IMR-90 (cell line): ENCODE measurements around the gene FOSB. TPM values are rescaled to one million over a fixed set of nuclear protein-coding genes. Genes with fewer than 3 reads are reported as not detected.

Experiments used
- ATAC-seq: fragments of 200-7000 bp; cut with Tn5 transposase; 2 replicates; pipeline ENCODE4 v1.9.1; 2020; ENCODE audit warnings: low read depth, mild to moderate bottlenecking, moderate library complexity
- BruUV-seq: library from RNA; stranded (reverse); fragments of 400-500 nt; replicated peaks from 2 replicates; lab custom pipeline; 2021; lab: Mats Ljungman, UMichigan
- CTCF ChIA-PET: fragments of 300-600 bp; formaldehyde crosslinking; extraction: SDS; loops from one replicate; lab custom pipeline; 2021; ENCODE audit warnings: antibody characterized with exemption; lab: Yijun Ruan, JAX
- POLR2A ChIA-PET: fragments of 300-600 bp; sonication (Branson Sonifier 250); formaldehyde crosslinking; loops from one replicate; lab custom pipeline; 2022; ENCODE audit warnings: antibody characterized with exemption; ENCODE audit not compliant: unreplicated experiment; lab: Charles Lee
- DNase-seq: peaks from one replicate; pipeline ENCODE4 v3.0.0; 2013
- H2AFZ ChIP-seq: replicated peaks from 2 replicates; pipeline ENCODE3; 2013; ENCODE audit warnings: low read length, mild to moderate bottlenecking; ENCODE audit not compliant: poor library complexity
- H2AK5ac ChIP-seq: 2 replicates; pipeline ENCODE4 v1.6.1; 2013; ENCODE audit warnings: low read depth, low read length, inconsistent platforms
- H2AK9ac ChIP-seq: replicated peaks from 2 replicates; pipeline ENCODE3; 2013; ENCODE audit warnings: mild to moderate bottlenecking, low read depth, low read length, moderate library complexity; ENCODE audit not compliant: poor library complexity
- H2BK120ac ChIP-seq: 2 replicates; pipeline ENCODE4 v1.6.1; 2013; ENCODE audit warnings: low read depth, low read length, inconsistent platforms
- H2BK15ac ChIP-seq: 3 replicates; pipeline ENCODE4 v1.6.1; 2013; ENCODE audit warnings: low read depth, low read length, inconsistent platforms
- H2BK20ac ChIP-seq: 2 replicates; pipeline ENCODE4 v1.6.1; 2013; ENCODE audit warnings: low read depth, mild to moderate bottlenecking, inconsistent platforms, low read length, moderate library complexity
- H2BK5ac ChIP-seq: 2 replicates; pipeline ENCODE4 v1.6.1; 2013; ENCODE audit warnings: mild to moderate bottlenecking, low read depth, low read length, inconsistent platforms; ENCODE audit not compliant: poor library complexity, severe bottlenecking
- H3K14ac ChIP-seq: replicated peaks from 2 replicates; pipeline ENCODE4 v1.6.1; 2013; ENCODE audit warnings: low read depth, low read length, inconsistent platforms
- H3K18ac ChIP-seq: 2 replicates; pipeline ENCODE4 v1.6.1; 2013; ENCODE audit warnings: low read depth, low read length, control low read depth
- H3K23ac ChIP-seq: 2 replicates; pipeline ENCODE4 v1.6.1; 2013; ENCODE audit warnings: low read depth, low read length, inconsistent platforms
- H3K27ac ChIP-seq: 2 replicates; pipeline ENCODE4 v1.5.1; 2013; ENCODE audit warnings: mild to moderate bottlenecking, control low read depth, low read length; ENCODE audit not compliant: insufficient read depth
- H3K27me3 ChIP-seq: 2 replicates; pipeline ENCODE4 v1.6.1; 2013; ENCODE audit warnings: low read length; ENCODE audit not compliant: control insufficient read depth, insufficient read depth
- H3K36me3 ChIP-seq: 2 replicates; pipeline ENCODE4 v1.6.1; 2013; ENCODE audit warnings: low read length, mixed read lengths; ENCODE audit not compliant: control insufficient read depth, insufficient read depth
- H3K4ac ChIP-seq: 2 replicates; pipeline ENCODE4 v1.6.1; 2013; ENCODE audit warnings: low read depth, low read length, inconsistent platforms
- H3K4me1 ChIP-seq: 2 replicates; pipeline ENCODE4 v1.6.1; 2013; ENCODE audit warnings: low read length, mixed read lengths; ENCODE audit not compliant: control insufficient read depth, insufficient read depth
- H3K4me2 ChIP-seq: 2 replicates; pipeline ENCODE4 v1.6.1; 2013; ENCODE audit warnings: low read depth, mild to moderate bottlenecking, control low read depth, low read length, moderate library complexity
- H3K4me3 ChIP-seq: 2 replicates; pipeline ENCODE4 v1.5.1; 2013; ENCODE audit warnings: low read depth, mild to moderate bottlenecking, control low read depth, low read length, moderate library complexity; ENCODE audit not compliant: insufficient read depth
- H3K56ac ChIP-seq: 2 replicates; pipeline ENCODE4 v1.6.1; 2013; ENCODE audit warnings: low read length, inconsistent platforms; ENCODE audit not compliant: insufficient read depth; ENCODE audit errors: extremely low read depth
- H3K79me1 ChIP-seq, 2 experiments: 2 replicates each; pipeline ENCODE4 v1.6.1; 2013; ENCODE audit warnings: low read length in 2 of 2, inconsistent platforms in 1 of 2, low read depth in 1 of 2
- H3K9ac ChIP-seq: 2 replicates; pipeline ENCODE4 v1.6.1; 2013; ENCODE audit warnings: low read depth, low read length, control low read depth
- H3K9me1 ChIP-seq: 2 replicates; pipeline ENCODE4 v1.6.1; 2013; ENCODE audit warnings: low read length, inconsistent platforms; ENCODE audit not compliant: insufficient read depth
- H3K9me3 ChIP-seq: 2 replicates; pipeline ENCODE4 v1.6.1; 2013; ENCODE audit warnings: low read length; ENCODE audit not compliant: control insufficient read depth, insufficient read depth
- H4K20me1 ChIP-seq: 2 replicates; pipeline ENCODE4 v1.6.1; 2013; ENCODE audit warnings: low read length, inconsistent platforms; ENCODE audit not compliant: insufficient read depth
- H4K5ac ChIP-seq: 2 replicates; pipeline ENCODE4 v1.6.1; 2013; ENCODE audit warnings: mild to moderate bottlenecking, low read depth, low read length, control low read depth
- H4K8ac ChIP-seq, 2 experiments: 2 replicates each; pipeline ENCODE4 v1.6.1; 2013; ENCODE audit warnings: low read depth in 2 of 2, low read length in 2 of 2, control low read depth in 1 of 2, inconsistent platforms in 1 of 2
- H4K91ac ChIP-seq: 2 replicates; pipeline ENCODE4 v1.6.1; 2013; ENCODE audit warnings: low read depth, low read length, inconsistent platforms; ENCODE audit not compliant: insufficient read depth
- CHD1 ChIP-seq: IDR thresholded peaks from 2 replicates; pipeline ENCODE4 v1.6.1; 2012; ENCODE audit warnings: low read depth, low read length, improper control_type of control experiment
- POLR2A ChIP-seq: IDR thresholded peaks from 2 replicates; pipeline ENCODE4 v1.6.1; 2012; ENCODE audit warnings: mild to moderate bottlenecking, low read depth, low read length
- RFX5 ChIP-seq: IDR thresholded peaks from 2 replicates; pipeline ENCODE4 v1.8.0; 2012; ENCODE audit warnings: low read depth, mild to moderate bottlenecking, low read length, moderate library complexity
- WGBS, 2 experiments: methylation state at CpG; one replicate each; pipeline versions ENCODE4 v1.1.5 to v1.1.7; 2013; ENCODE audit warnings: missing lambda C conversion rate in 2 of 2; ENCODE audit not compliant: insufficient read length in 1 of 2; ENCODE audit errors: extremely low coverage in 2 of 2; 5-methylcytosine and 5-hydroxymethylcytosine counted together
- dilution Hi-C: fragments of 300-500 bp; cut with HindIII; formaldehyde crosslinking; loops from one replicate; pipeline ENCODE4 v1.14.3; 2018; ENCODE audit warnings: low sequenced_read_pairs; ENCODE audit not compliant: unreplicated experiment
- in situ Hi-C: fragments of 300-500 bp; cut with MboI; formaldehyde crosslinking; loops from 3 replicates; pipeline ENCODE4 v1.14.3; 2019; ENCODE audit warnings: low sequenced_read_pairs, inconsistent platforms, mixed read lengths
- intact Hi-C: fragments of 100-400 bp; cut with micrococcal nuclease; formaldehyde crosslinking; loops from 2 replicates; pipeline ENCODE4 v1.10.0; 2022
- polyA plus RNA-seq, 3 experiments: library from polyadenylated mRNA; depleted of rRNA; stranded (reverse); fragments of >200 nt; gene quantifications; 2 replicates each; pipeline ENCODE4 v1.2.3, GENCODE V29; 2012; ENCODE audit warnings: low replicate concordance in 1 of 3
- total RNA-seq: library from RNA; depleted of rRNA; stranded (reverse); fragments of >200 nt; gene quantifications from 2 replicates; pipeline ENCODE4 v1.2.3, GENCODE V29; 2012
- TF ChIP-seq, protein P1 (sequence below): fragments of 150-350 bp; IDR thresholded peaks from 2 replicates; pipeline ENCODE4 v1.6.1; 2017; ENCODE audit warnings: mild to moderate bottlenecking, antibody characterized with exemption, low read length, low read depth

FOSB gene
- total and polyA plus RNA-seq, 2 of the 4 experiments (the other 2 are of a cell fraction) = 11.1 to 15.6 TPM

DNA sequence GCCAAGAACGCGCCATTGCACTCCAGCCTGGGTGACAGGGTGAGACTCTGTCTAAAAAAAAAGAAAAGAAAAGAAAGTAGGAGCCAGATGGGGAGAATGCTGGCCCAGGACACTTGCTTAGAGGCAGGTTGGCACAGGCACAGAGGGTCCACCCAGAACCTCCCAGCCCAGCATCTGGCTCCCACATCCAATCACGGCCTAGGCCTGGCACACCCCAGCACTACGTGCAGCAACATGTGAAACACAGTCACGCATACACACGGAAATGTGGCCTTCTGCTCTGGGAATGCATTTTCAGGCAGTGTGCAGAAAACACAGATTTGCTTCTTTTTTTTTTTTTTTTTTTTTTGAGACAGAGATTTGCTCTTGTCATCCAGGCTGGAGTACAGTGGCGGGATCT, 20.9 kb upstream of the FOSB start:
- no peak overlapping the region for H2AK5ac ChIP-seq
- H3K4me3 ChIP-seq = no peak overlapping the region
- no peak overlapping the region for H2BK5ac ChIP-seq
- H2BK15ac ChIP-seq = no peak overlapping the region
- H4K8ac ChIP-seq = no peak overlapping the region
- H3K9me3 ChIP-seq = no peaks in the 10 kb centered on the region
- dilution Hi-C loops (no loop called here), in situ Hi-C loops (no loop called here), intact Hi-C loops (no loop called here)
- peaks cover 0 to 37% of the 10 kb centered on the region in 2 experiments; a peak in 2 of 4 replicates for H3K79me1 ChIP-seq
- H3K36me3 ChIP-seq = no peaks in the 10 kb centered on the region
- H3K18ac ChIP-seq = no peak overlapping the region
- no peak overlapping the region for H4K5ac ChIP-seq
- no peak overlapping the region for H3K4me2 ChIP-seq
- H3K4me1 ChIP-seq = peaks cover 17% of the 10 kb centered on the region
- no peak overlapping the region for H3K14ac ChIP-seq
- no peaks in the 10 kb centered on the region for H3K27me3 ChIP-seq
- CTCF ChIA-PET = no interaction called here
- POLR2A ChIA-PET = no interaction called here
- no peak overlapping the region for H3K23ac ChIP-seq
- H4K91ac ChIP-seq = no peak overlapping the region
- H3K9ac ChIP-seq = no peak overlapping the region
- H2AFZ ChIP-seq = no peak overlapping the region
- no TSS peak for BruUV-seq
- H3K27ac ChIP-seq = no peak overlapping the region
- ATAC-seq (no peak), DNase-seq (no peak)
- TF ChIP-seq, protein P1, sequence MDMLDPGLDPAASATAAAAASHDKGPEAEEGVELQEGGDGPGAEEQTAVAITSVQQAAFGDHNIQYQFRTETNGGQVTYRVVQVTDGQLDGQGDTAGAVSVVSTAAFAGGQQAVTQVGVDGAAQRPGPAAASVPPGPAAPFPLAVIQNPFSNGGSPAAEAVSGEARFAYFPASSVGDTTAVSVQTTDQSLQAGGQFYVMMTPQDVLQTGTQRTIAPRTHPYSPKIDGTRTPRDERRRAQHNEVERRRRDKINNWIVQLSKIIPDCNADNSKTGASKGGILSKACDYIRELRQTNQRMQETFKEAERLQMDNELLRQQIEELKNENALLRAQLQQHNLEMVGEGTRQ = no peak
- TF ChIP-seq CHD1 (no peak), POLR2A (no peak), RFX5 (no peak)
- no peak overlapping the region for H3K4ac ChIP-seq
- H3K9me1 ChIP-seq = peaks cover 7% of the 10 kb centered on the region; the same call in 1 of the 2 replicates
- no peaks in the 10 kb centered on the region for H4K20me1 ChIP-seq
- no peak overlapping the region for H3K56ac ChIP-seq
- no peak overlapping the region for H2BK20ac ChIP-seq
- H2AK9ac ChIP-seq = no peak overlapping the region
- 100% methylated on average over 2 of the region's 7 CpGs; no CpG with 5 or more reads in 1 of the 2 experiments for WGBS, 2 experiments
- no peak overlapping the region for H2BK120ac ChIP-seq
